Measurements from ENCODE around the gene ADAMTSL1.

The ADAMTSL1 gene

GRCh38 chr9:18700714-18701113 is 226.8 kb downstream of the ADAMTSL1 start:
- Mint-ChIP-seq H3K4me3 (no peak overlapping the region), H3K27me3 (no peaks in the 10 kb centered on the region)
- DNase-seq, result no peak

GRCh38 chr9:18703151-18703900 is 229.4 kb downstream of the ADAMTSL1 start:
- H3K27me3 Mint-ChIP-seq, result no peaks in the 10 kb centered on the region
- no peak overlapping the region for H3K4me3 Mint-ChIP-seq
- H3K4me1 Mint-ChIP-seq, result no peaks in the 10 kb centered on the region
- DNase-seq, result no peak
- peaks cover 6 to 7% of the 10 kb centered on the region in 2 donors for H3K9me3 Mint-ChIP-seq
- ATAC-seq (replicated peaks), result no peak
- H3K36me3 Mint-ChIP-seq, result no peaks in the 10 kb centered on the region
- H3K27ac Mint-ChIP-seq, result no peak overlapping the region

More at GRCh38 chr9:18700714-18701113, 226.8 kb downstream of the ADAMTSL1 start:
- Mint-ChIP-seq H3K36me3 (peaks cover 0 to 1% of the 10 kb centered on the region in 2 donors), H3K4me1 (no peaks in the 10 kb centered on the region), H3K9me3 (peaks cover 14% of the 10 kb centered on the region in 2 donors), H3K27ac (no peak overlapping the region)
- no peak for ATAC-seq (replicated peaks)

- DNase-seq (no peak), ATAC-seq (replicated peaks) (no peak)
- no peaks in the 10 kb centered on the region for H3K36me3 Mint-ChIP-seq
- H3K9me3 Mint-ChIP-seq, result peaks cover 4 to 7% of the 10 kb centered on the region in 2 donors
- H3K27me3 Mint-ChIP-seq, result no peaks in the 10 kb centered on the region
- no peak overlapping the region for H3K27ac Mint-ChIP-seq
- no peaks in the 10 kb centered on the region for H3K4me1 Mint-ChIP-seq
- H3K4me3 Mint-ChIP-seq, result no peak overlapping the region
Measured at GRCh38 chr9:18703901-18704379, 230.0 kb downstream of the ADAMTSL1 start.

- no peak overlapping the region for H3K27ac Mint-ChIP-seq
- DNase-seq, result no peak
Measured at GRCh38 chr9:18705796-18706392, 231.9 kb downstream of the ADAMTSL1 start.

GRCh38 chr9:18706648-18707047 is 232.7 kb downstream of the ADAMTSL1 start:
- H3K9me3 Mint-ChIP-seq, result peaks cover 3% of the 10 kb centered on the region in 2 donors
- no peak overlapping the region for H3K27ac Mint-ChIP-seq
- no peaks in the 10 kb centered on the region for H3K27me3 Mint-ChIP-seq
- H3K4me1 Mint-ChIP-seq, result no peaks in the 10 kb centered on the region
- no peak overlapping the region for H3K4me3 Mint-ChIP-seq
- H3K36me3 Mint-ChIP-seq, result no peaks in the 10 kb centered on the region
- DNase-seq (no peak), ATAC-seq (replicated peaks) (no peak)

More at GRCh38 chr9:18705796-18706392, 231.9 kb downstream of the ADAMTSL1 start:
- Mint-ChIP-seq H3K4me1 (no peaks in the 10 kb centered on the region), H3K36me3 (no peaks in the 10 kb centered on the region), H3K4me3 (no peak overlapping the region), H3K9me3 (peaks cover 4 to 7% of the 10 kb centered on the region in 2 donors), H3K27me3 (no peaks in the 10 kb centered on the region)
- no peak for ATAC-seq (replicated peaks)

- ATAC-seq (replicated peaks), result no peak
- Mint-ChIP-seq H3K27ac (no peak overlapping the region), H3K36me3 (no peaks in the 10 kb centered on the region), H3K4me1 (no peaks in the 10 kb centered on the region), H3K9me3 (peaks cover 0 to 1% of the 10 kb centered on the region in 2 donors), H3K4me3 (no peak overlapping the region), H3K27me3 (no peaks in the 10 kb centered on the region)
- DNase-seq, result no peak
Measured at GRCh38 chr9:18707061-18707461, 233.1 kb downstream of the ADAMTSL1 start.

GRCh38 chr9:18707489-18708205 is 233.7 kb downstream of the ADAMTSL1 start:
- H3K4me3 Mint-ChIP-seq, result no peak overlapping the region
- ATAC-seq (replicated peaks) (no peak), DNase-seq (no peak)
- no peaks in the 10 kb centered on the region for H3K4me1 Mint-ChIP-seq
- H3K27ac Mint-ChIP-seq, result no peak overlapping the region
- no peaks in the 10 kb centered on the region for H3K27me3 Mint-ChIP-seq
- no peaks in the 10 kb centered on the region for H3K36me3 Mint-ChIP-seq
- H3K9me3 Mint-ChIP-seq, result peaks cover 0 to 1% of the 10 kb centered on the region in 2 donors

- ATAC-seq (replicated peaks) (no peak), DNase-seq (no peak)
- no peaks in the 10 kb centered on the region for H3K36me3 Mint-ChIP-seq
- no peaks in the 10 kb centered on the region for H3K4me1 Mint-ChIP-seq
- no peak overlapping the region for H3K27ac Mint-ChIP-seq
- no peak overlapping the region for H3K4me3 Mint-ChIP-seq
- no peaks in the 10 kb centered on the region for H3K27me3 Mint-ChIP-seq
- peaks cover 0 to 1% of the 10 kb centered on the region in 2 donors for H3K9me3 Mint-ChIP-seq
Measured at GRCh38 chr9:18708429-18708828, 234.5 kb downstream of the ADAMTSL1 start.

- no peak overlapping the region for H3K27ac Mint-ChIP-seq
- no peak overlapping the region for H3K4me3 Mint-ChIP-seq
- ATAC-seq (replicated peaks) (no peak), DNase-seq (no peak)
- H3K27me3 Mint-ChIP-seq, result no peaks in the 10 kb centered on the region
- H3K4me1 Mint-ChIP-seq, result no peaks in the 10 kb centered on the region
- no peaks in the 10 kb centered on the region for H3K36me3 Mint-ChIP-seq
- H3K9me3 Mint-ChIP-seq, result peaks cover 3 to 4% of the 10 kb centered on the region in 2 donors
Measured at GRCh38 chr9:18710065-18710464, 236.1 kb downstream of the ADAMTSL1 start.

- H3K36me3 Mint-ChIP-seq, result no peaks in the 10 kb centered on the region
- H3K27ac Mint-ChIP-seq, result no peak overlapping the region
- ATAC-seq (replicated peaks) (no peak), DNase-seq (no peak)
- H3K4me1 Mint-ChIP-seq, result no peaks in the 10 kb centered on the region
- H3K27me3 Mint-ChIP-seq, result no peaks in the 10 kb centered on the region
- peaks cover 2 to 4% of the 10 kb centered on the region in 2 donors for H3K9me3 Mint-ChIP-seq
- H3K4me3 Mint-ChIP-seq, result no peak overlapping the region
Measured at GRCh38 chr9:18717759-18718158, 243.8 kb downstream of the ADAMTSL1 start.

GRCh38 chr9:18718393-18718792 is 244.4 kb downstream of the ADAMTSL1 start:
- Mint-ChIP-seq H3K4me1 (no peaks in the 10 kb centered on the region), H3K9me3 (peaks cover 2 to 4% of the 10 kb centered on the region in 2 donors), H3K27ac (no peak overlapping the region), H3K4me3 (no peak overlapping the region), H3K27me3 (no peaks in the 10 kb centered on the region), H3K36me3 (no peaks in the 10 kb centered on the region)
- ATAC-seq (replicated peaks) (no peak), DNase-seq (no peak)

- peaks cover under 1 to 2% of the 10 kb centered on the region in 2 donors for H3K9me3 Mint-ChIP-seq
- no peaks in the 10 kb centered on the region for H3K27me3 Mint-ChIP-seq
- no peaks in the 10 kb centered on the region for H3K4me1 Mint-ChIP-seq
- no peaks in the 10 kb centered on the region for H3K36me3 Mint-ChIP-seq
- no peak overlapping the region for H3K4me3 Mint-ChIP-seq
- DNase-seq (no peak), ATAC-seq (replicated peaks) (no peak)
- no peak overlapping the region for H3K27ac Mint-ChIP-seq
Measured at GRCh38 chr9:18718932-18719331, 245.0 kb downstream of the ADAMTSL1 start.

- no peak for ATAC-seq (replicated peaks)
- DNase-seq, result no peak
- Mint-ChIP-seq H3K27ac (no peak overlapping the region), H3K36me3 (no peaks in the 10 kb centered on the region), H3K9me3 (no peaks in the 10 kb centered on the region), H3K4me3 (no peak overlapping the region), H3K27me3 (no peaks in the 10 kb centered on the region), H3K4me1 (no peaks in the 10 kb centered on the region)
Measured at GRCh38 chr9:18720691-18721090, 246.7 kb downstream of the ADAMTSL1 start.

GRCh38 chr9:18721267-18721994 is 247.5 kb downstream of the ADAMTSL1 start:
- Mint-ChIP-seq H3K27me3 (no peaks in the 10 kb centered on the region), H3K36me3 (no peaks in the 10 kb centered on the region), H3K4me3 (no peak overlapping the region), H3K9me3 (no peaks in the 10 kb centered on the region), H3K4me1 (no peaks in the 10 kb centered on the region), H3K27ac (no peak overlapping the region)
- DNase-seq, result no peak
- ATAC-seq (replicated peaks), result no peak

Measured in stimulated activated naive B cell treated with anti-CD40 and anti-IgM and Interleukin-4, amounts not matched to agents 10 μg/mL and 1 μg/mL and 100 μg/mL, for 72 hours (primary cell).